H1 (cell line): ENCODE measurements around the gene SLC37A3. TPM values are rescaled to one million over a fixed set of nuclear protein-coding genes. Genes with fewer than 3 reads are reported as not detected.

ENCODE experiments used
- CTCF ChIA-PET: fragments of 300-600 bp; sonication (Branson Sonifier 250); formaldehyde crosslinking; loops from one replicate; lab custom pipeline; 2021; ENCODE audit not compliant: partially characterized antibody; lab: Charles Lee
- POLR2A ChIA-PET: fragments of 300-600 bp; sonication (Branson Sonifier 250); formaldehyde crosslinking; loops from one replicate; lab custom pipeline; 2021; ENCODE audit warnings: inconsistent platforms; ENCODE audit not compliant: partially characterized antibody; lab: Charles Lee
- DNase-seq, 2 experiments: peaks; one replicate each; pipeline versions ENCODE4 v3.0.0 to v3.0.0-alpha.2; 2010 to 2022; ENCODE audit warnings: low spot score in 2 of 2, low read depth in 1 of 2, mixed read lengths in 1 of 2
- FAIRE-seq: peaks from 2 replicates; lab custom pipeline; 2011; peaks lifted over from hg19 to GRCh38; lab: Jason Lieb, UNC
- H2AFZ ChIP-seq: 2 replicates; pipeline ENCODE4 v1.8.1; 2012; ENCODE audit warnings: low read length, inconsistent platforms
- H2AK5ac ChIP-seq: 2 replicates; pipeline ENCODE4 v1.6.1; 2013; ENCODE audit warnings: low read depth, low read length
- H2BK120ac ChIP-seq: replicated peaks from 2 replicates; pipeline ENCODE3; 2013; ENCODE audit warnings: low read depth, low read length, inconsistent platforms
- H2BK12ac ChIP-seq: 2 replicates; pipeline ENCODE4 v1.6.1; 2013; ENCODE audit warnings: low read depth, low read length
- H2BK15ac ChIP-seq: 2 replicates; pipeline ENCODE4 v1.6.1; 2013; ENCODE audit warnings: low read length
- H2BK20ac ChIP-seq: 2 replicates; pipeline ENCODE4 v1.6.1; 2013; ENCODE audit warnings: low read length
- H2BK5ac ChIP-seq: 2 replicates; pipeline ENCODE4 v1.6.1; 2013; ENCODE audit warnings: low read depth, low read length
- H3K14ac ChIP-seq: 2 replicates; pipeline ENCODE4 v1.6.1; 2013; ENCODE audit warnings: inconsistent platforms; ENCODE audit not compliant: insufficient read length
- H3K18ac ChIP-seq: 2 replicates; pipeline ENCODE4 v1.6.1; 2013; ENCODE audit warnings: low read length; ENCODE audit errors: extremely low read depth
- H3K23ac ChIP-seq: 2 replicates; pipeline ENCODE4 v1.6.1; 2013; ENCODE audit warnings: inconsistent platforms; ENCODE audit not compliant: insufficient read length
- H3K23me2 ChIP-seq: 2 replicates; pipeline ENCODE4 v1.6.1; 2013; ENCODE audit warnings: low read depth, low read length
- H3K27ac ChIP-seq: 2 replicates; pipeline ENCODE4 v1.6.1; 2011; ENCODE audit warnings: low read depth, low read length, inconsistent platforms
- H3K27me3 ChIP-seq, 4 experiments: replicated peaks in 1 of 4; 1 replicate in 1 of 4; 2 replicates in 3 of 4; pipeline versions ENCODE4 v1.6.1 to v1.8.1; 2011 to 2013; ENCODE audit warnings: low read length in 3 of 4, mild to moderate bottlenecking in 3 of 4, inconsistent platforms in 2 of 4, mixed read lengths in 2 of 4, moderate library complexity in 1 of 4; ENCODE audit not compliant: control insufficient read depth in 3 of 4, insufficient read depth in 3 of 4; ENCODE audit errors: extremely low read depth in 1 of 4
- H3K36me3 ChIP-seq, 4 experiments: 2 replicates each; pipeline versions ENCODE4 v1.6.1 to v1.8.1; 2011 to 2013; ENCODE audit warnings: mild to moderate bottlenecking in 4 of 4, low read length in 3 of 4, moderate library complexity in 2 of 4, control low read depth in 1 of 4, inconsistent platforms in 1 of 4; ENCODE audit not compliant: insufficient read depth in 4 of 4, control insufficient read depth in 2 of 4
- H3K4ac ChIP-seq: replicated peaks from 2 replicates; pipeline ENCODE3; 2013; ENCODE audit warnings: low read length, low read depth, mixed read lengths, inconsistent platforms; ENCODE audit not compliant: insufficient read length
- H3K4me1 ChIP-seq, 4 experiments: replicated peaks in 1 of 4; 1 replicate in 1 of 4; 2 replicates in 3 of 4; pipeline versions ENCODE4 v1.6.1 to v1.8.1; 2011 to 2013; ENCODE audit warnings: low read length in 3 of 4, inconsistent platforms in 2 of 4, mixed read lengths in 1 of 4; ENCODE audit not compliant: insufficient read depth in 4 of 4, control insufficient read depth in 3 of 4
- H3K4me2 ChIP-seq, 2 experiments: 2 replicates each; pipeline versions ENCODE4 v1.6.1 to v1.8.1; 2011 to 2013; ENCODE audit warnings: low read depth in 2 of 2, low read length in 2 of 2, control low read depth in 1 of 2, inconsistent platforms in 1 of 2, mild to moderate bottlenecking in 1 of 2; ENCODE audit not compliant: insufficient read depth in 1 of 2
- H3K4me3 ChIP-seq, 4 experiments: fragments of 200-600, 300-600 bp in 1 of 4; sonication (generic), shearing (Covaris generic), sonication (Bioruptor Twin) in 1 of 4; 2 replicates each; pipeline versions ENCODE4 v1.5.1 to v1.8.1; 2011 to 2016; ENCODE audit warnings: low read length in 4 of 4, low read depth in 3 of 4, control low read depth in 2 of 4, inconsistent platforms in 2 of 4, mild to moderate bottlenecking in 2 of 4, mixed read lengths in 1 of 4, moderate library complexity in 1 of 4; ENCODE audit not compliant: insufficient read depth in 2 of 4; ENCODE audit errors: extremely low read depth in 1 of 4
- H3K56ac ChIP-seq: replicated peaks from 2 replicates; pipeline ENCODE3; 2013; ENCODE audit warnings: low read depth, mild to moderate bottlenecking, mixed read lengths, low read length, inconsistent platforms; ENCODE audit not compliant: insufficient read length
- H3K79me1 ChIP-seq: 2 replicates; pipeline ENCODE4 v1.6.1; 2013; ENCODE audit warnings: low read depth, low read length, control low read depth
- H3K79me2 ChIP-seq, 2 experiments: 2 replicates each; pipeline versions ENCODE4 v1.6.1 to v1.8.1; 2012 to 2013; ENCODE audit warnings: low read length in 2 of 2, mild to moderate bottlenecking in 2 of 2, inconsistent platforms in 1 of 2; ENCODE audit not compliant: insufficient read depth in 2 of 2, control insufficient read depth in 1 of 2
- H3K9ac ChIP-seq, 4 experiments: replicated peaks in 1 of 4; 1 replicate in 1 of 4; 2 replicates in 3 of 4; pipeline versions ENCODE4 v1.6.1 to v1.8.1; 2011 to 2013; ENCODE audit warnings: low read depth in 3 of 4, low read length in 3 of 4, control low read depth in 2 of 4, mild to moderate bottlenecking in 2 of 4, moderate library complexity in 2 of 4, inconsistent platforms in 1 of 4; ENCODE audit errors: extremely low read depth in 1 of 4
- H3K9me3 ChIP-seq, 2 experiments: 2 replicates each; pipeline versions ENCODE4 v1.6.1 to v1.8.1; 2012 to 2013; ENCODE audit warnings: mild to moderate bottlenecking in 2 of 2, moderate library complexity in 2 of 2, control low read depth in 1 of 2, inconsistent platforms in 1 of 2, low read depth in 1 of 2, low read length in 1 of 2, mixed read lengths in 1 of 2; ENCODE audit not compliant: insufficient read depth in 2 of 2
- H4K20me1 ChIP-seq, 2 experiments: replicated peaks in 1 of 2; 2 replicates each; pipeline versions ENCODE3 to v1.8.1; 2011 to 2013; ENCODE audit warnings: inconsistent platforms in 2 of 2, low read length in 2 of 2, mild to moderate bottlenecking in 1 of 2; ENCODE audit not compliant: insufficient read depth in 2 of 2, control insufficient read depth in 1 of 2
- H4K5ac ChIP-seq: 2 replicates; pipeline ENCODE4 v1.6.1; 2013; ENCODE audit warnings: low read length, low read depth, mixed read lengths, inconsistent platforms; ENCODE audit not compliant: insufficient read length
- H4K8ac ChIP-seq: 2 replicates; pipeline ENCODE4 v1.8.0; 2013; ENCODE audit warnings: mild to moderate bottlenecking, moderate library complexity, low read length, inconsistent platforms; ENCODE audit not compliant: insufficient read depth; ENCODE audit errors: extremely low read depth
- H4K91ac ChIP-seq: replicated peaks from 2 replicates; pipeline ENCODE3; 2013; ENCODE audit warnings: low read length, mixed read lengths, inconsistent platforms; ENCODE audit not compliant: insufficient read length
- EP300 ChIP-seq, 2 experiments: IDR thresholded peaks; 1 replicate in 1 of 2; 2 replicates in 1 of 2; pipeline ENCODE4 v1.6.1; 2011 to 2012; ENCODE audit warnings: low read depth in 2 of 2, low read length in 2 of 2, mild to moderate bottlenecking in 2 of 2, borderline replicate concordance in 1 of 2, inconsistent platforms in 1 of 2, moderate library complexity in 1 of 2
- KDM5A ChIP-seq: fragments of 200-600 bp; IDR thresholded peaks from 2 replicates; pipeline ENCODE4 v1.7.1; 2012; ENCODE audit warnings: mild to moderate bottlenecking, low read length, inconsistent platforms, mixed read lengths
- NRF1 ChIP-seq: IDR thresholded peaks from 2 replicates; pipeline ENCODE4 v1.6.1; 2011; ENCODE audit warnings: mild to moderate bottlenecking, low read depth, low read length, improper control_type of control experiment
- POLR2A ChIP-seq, 2 experiments: IDR thresholded peaks; 1 replicate in 1 of 2; 2 replicates in 1 of 2; pipeline ENCODE4 v1.6.1; 2011; ENCODE audit warnings: low read depth in 2 of 2, low read length in 2 of 2, mild to moderate bottlenecking in 2 of 2; ENCODE audit errors: control extremely low read depth in 1 of 2
- RFX5 ChIP-seq: IDR thresholded peaks from 2 replicates; pipeline ENCODE4 v1.6.1; 2011; ENCODE audit warnings: low read depth, low read length, improper control_type of control experiment, borderline replicate concordance
- SIN3A ChIP-seq, 2 experiments: IDR thresholded peaks in 1 of 2; conservative IDR thresholded peaks in 1 of 2; 2 replicates each; pipeline ENCODE4 v1.6.1; 2011 to 2012; ENCODE audit warnings: low read length in 2 of 2, improper control_type of control experiment in 1 of 2, low read depth in 1 of 2, mild to moderate bottlenecking in 1 of 2
- SIRT6 ChIP-seq: IDR thresholded peaks from one replicate; pipeline ENCODE4 v1.7.1; 2012; ENCODE audit warnings: low read length, inconsistent platforms
- WGBS, 2 experiments: shearing (Covaris generic) in 1 of 2; methylation state at CpG; one replicate each; pipeline versions ENCODE4 v1.1.6 to v1.1.7; 2013 to 2015; ENCODE audit warnings: low lambda C conversion rate in 2 of 2, mixed read lengths in 2 of 2, inconsistent platforms in 1 of 2, low coverage in 1 of 2, missing lambda C conversion rate in 1 of 2; ENCODE audit not compliant: insufficient replicate concordance in 2 of 2, insufficient coverage in 1 of 2, insufficient read length in 1 of 2; ENCODE audit errors: extremely low coverage in 1 of 2, missing lambda C conversion rate in 1 of 2; 5-methylcytosine and 5-hydroxymethylcytosine counted together
- polyA plus RNA-seq, 7 experiments: library from polyadenylated mRNA; depleted of rRNA in 3 of 7; stranded (reverse) in 5 of 7; unstranded in 2 of 7; fragments of >200 nt in 5 of 7; fragments of 200-250 nt in 2 of 7; gene quantifications; 1 replicate in 5 of 7; 2 replicates in 1 of 7; 4 replicates in 1 of 7; pipeline versions ENCODE4 v1.2.1 to v1.2.3, GENCODE V29; 2011 to 2013; ENCODE audit warnings: missing spikeins in 2 of 7, mixed read lengths in 2 of 7
- total RNA-seq: library from RNA; stranded (reverse); fragmentation: NEBNext Ultra II Directional; extraction: Animal tissue kit (Norgen Biotek cat#: 25700); gene quantifications from 2 replicates; pipeline ENCODE4 v1.2.1, GENCODE V29; 2021

SLC37A3 gene
- total and polyA plus RNA-seq, 2 of the 8 experiments (the other 6 are each of a cell fraction or from before 2014, with no cell fraction given) = 58.2 to 71.0 TPM

DNA sequence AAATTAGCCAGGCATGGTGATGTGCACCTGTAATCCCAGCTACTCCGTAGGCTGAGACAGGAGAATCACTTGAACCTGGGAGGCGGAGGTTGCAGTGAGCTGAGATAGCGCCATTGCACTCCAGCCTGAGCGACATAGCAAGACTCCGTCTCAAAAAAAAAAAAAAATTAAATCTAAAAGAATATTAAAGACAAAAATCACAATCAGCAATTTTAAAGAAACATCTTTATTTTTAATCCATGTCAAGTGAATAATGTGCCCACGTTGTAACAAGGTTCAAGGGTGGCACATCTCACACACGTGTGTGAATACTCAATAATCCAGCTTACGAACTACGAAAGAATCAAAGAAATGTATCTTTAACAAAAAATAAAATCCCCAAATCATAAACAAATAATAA, 23.0 kb downstream of the SLC37A3 start:
- CTCF ChIA-PET = interaction anchor here (0.6 to 1.3 kb wide), 2 partner anchors 69 to 102 kb away, joined by 3 to 5 read pairs; no protein-coding TSS in a partner anchor
- Histone ChIP-seq H2AK5ac (no peak overlapping the region), H3K4me2 (no peak overlapping the region), H3K9ac (no peak overlapping the region), H3K27me3 (no peaks in the 10 kb centered on the region), H2BK120ac (no peak overlapping the region), H3K23ac (no peak overlapping the region), H4K5ac (no peak overlapping the region), H3K4ac (no peak overlapping the region), H2BK15ac (no peak overlapping the region), H3K27ac (no peak overlapping the region), H2BK5ac (no peak overlapping the region), H3K18ac (no peak overlapping the region), H3K23me2 (no peaks in the 10 kb centered on the region), H2AFZ (no peak overlapping the region), H2BK12ac (no peak overlapping the region), H4K20me1 (peaks cover 3 to 4% of the 10 kb centered on the region in 2 experiments), H3K14ac (no peak overlapping the region), H2BK20ac (no peak overlapping the region), H3K9me3 (no peaks in the 10 kb centered on the region), H3K4me1 (no peaks in the 10 kb centered on the region), H3K79me1 (no peaks in the 10 kb centered on the region), H4K91ac (no peak overlapping the region), H3K36me3 (peaks cover 4 to 41% (median 17%) of the 10 kb centered on the region in 4 experiments), H3K56ac (no peak overlapping the region), H3K79me2 (no peaks in the 10 kb centered on the region), H4K8ac (no peak overlapping the region), H3K4me3 (no peak overlapping the region)
- POLR2A ChIA-PET = no interaction called here
- no peak for FAIRE-seq
- no peak for TF ChIP-seq KDM5A
- no peak for TF ChIP-seq EP300 (IDR thresholded peaks at IDR 0.05; ENCODE audit: borderline replicate concordance in 1 of 2, low read depth in 2 of 2, low read length in 2 of 2)
- no peak for TF ChIP-seq RFX5
- no peak for TF ChIP-seq SIN3A (conservative IDR thresholded peaks at IDR 0.05 in 1 of 2, IDR thresholded peaks at IDR 0.05 in 1 of 2; ENCODE audit: low read depth in 1 of 2, low read length in 2 of 2)
- no peak for TF ChIP-seq SIRT6
- TF ChIP-seq NRF1 = no peak
- TF ChIP-seq POLR2A (IDR thresholded peaks at IDR 0.05; ENCODE audit: control extremely low read depth in 1 of 2, low read depth in 2 of 2, low read length in 2 of 2) = no peak
- 97% methylated on average over 9 of the region's 9 CpGs; no CpG with 5 or more reads in 1 of the 2 experiments for WGBS, 2 experiments
- no peak for DNase-seq
